GM20000 (cell line): ENCODE results near the gene DHCR24.

ENCODE experiments used
- DNase-seq: peaks from one replicate; pipeline ENCODE4 v3.0.0; 2012; ENCODE audit warnings: low spot score
- CTCF ChIP-seq: IDR thresholded peaks from 2 replicates; pipeline ENCODE4 v1.5.1; 2012; ENCODE audit warnings: mild to moderate bottlenecking, control low read depth; ENCODE audit errors: extremely low read depth, missing control alignments

The DHCR24 gene

GRCh38 chr1:54808443-54809207, 78.4 kb downstream of the DHCR24 start:
- TF ChIP-seq CTCF = no peak
- no peak for DNase-seq

GRCh38 chr1:54807756-54808155, 79.2 kb downstream of the DHCR24 start:
- TF ChIP-seq CTCF = no peak
- no peak for DNase-seq

- no peak for DNase-seq
- TF ChIP-seq CTCF = no peak
Measured at GRCh38 chr1:54806931-54807611, 79.9 kb downstream of the DHCR24 start.

- no peak for DNase-seq
- TF ChIP-seq CTCF = no peak
Measured at GRCh38 chr1:54805981-54806381, 81.0 kb downstream of the DHCR24 start.

GRCh38 chr1:54805466-54805865, 81.5 kb downstream of the DHCR24 start:
- no peak for TF ChIP-seq CTCF
- DNase-seq = no peak

GRCh38 chr1:54804471-54805132, 82.4 kb downstream of the DHCR24 start:
- no peak for TF ChIP-seq CTCF
- no peak for DNase-seq
